Naive thymus-derived CD4-positive, alpha-beta T cell (primary cell): ENCODE data around the gene SLC22A23. TPM values are rescaled to one million over a fixed set of nuclear protein-coding genes. Genes with fewer than 3 reads are reported as not detected.

Experiments
- ATAC-seq: fragments of 150-1000 bp; cut with Tn5 transposase; 2 replicates; pipeline ENCODE4 v1.10.0; 2021; ENCODE audit warnings: mild to moderate bottlenecking, moderate library complexity
- CTCF ChIA-PET: fragments of 350-600 bp; sonication (Branson Sonifier 250); formaldehyde crosslinking; loops from one replicate; lab custom pipeline; 2021; ENCODE audit warnings: antibody characterized with exemption; lab: Charles Lee
- POLR2A ChIA-PET: fragments of 350-600 bp; sonication (Branson Sonifier 250); formaldehyde crosslinking; loops from one replicate; lab custom pipeline; 2021; ENCODE audit warnings: antibody characterized with exemption, inconsistent platforms; lab: Charles Lee
- DNase-seq, 9 donors: peaks; one replicate each; pipeline versions ENCODE4 v3.0.0 to v3.0.0-alpha.2; 2020 to 2022; ENCODE audit warnings: mixed read lengths in 1 of 9
- H3K27ac ChIP-seq: one replicate; pipeline ENCODE4 v1.7.0; 2013; ENCODE audit warnings: mild to moderate bottlenecking, low read depth, low read length, moderate library complexity
- H3K27me3 ChIP-seq, 2 donors: one replicate each; pipeline ENCODE4 v1.7.0; 2013; ENCODE audit warnings: low read length in 2 of 2, mild to moderate bottlenecking in 2 of 2, moderate library complexity in 2 of 2; ENCODE audit not compliant: control insufficient read depth in 2 of 2, insufficient read depth in 2 of 2
- H3K36me3 ChIP-seq, 3 experiments: 1 replicate in 2 of 3; 2 replicates in 1 of 3; pipeline ENCODE4 v1.7.0; 2013; ENCODE audit warnings: low read length in 3 of 3, mild to moderate bottlenecking in 3 of 3, moderate library complexity in 1 of 3; ENCODE audit not compliant: insufficient read depth in 3 of 3, control insufficient read depth in 2 of 3
- H3K4me1 ChIP-seq, 2 donors: one replicate each; pipeline ENCODE4 v1.7.0; 2013; ENCODE audit warnings: low read length in 2 of 2, mild to moderate bottlenecking in 2 of 2, moderate library complexity in 1 of 2; ENCODE audit not compliant: control insufficient read depth in 2 of 2, insufficient read depth in 2 of 2
- H3K4me3 ChIP-seq: 2 replicates; pipeline ENCODE4 v1.7.0; 2013; ENCODE audit warnings: mild to moderate bottlenecking, low read length
- H3K9me3 ChIP-seq, 3 experiments: 1 replicate in 2 of 3; 2 replicates in 1 of 3; pipeline ENCODE4 v1.7.0; 2013; ENCODE audit warnings: low read length in 3 of 3; ENCODE audit not compliant: control insufficient read depth in 2 of 3
- H3K27ac Mint-ChIP-seq, 9 donors: one replicate each; pipeline ENCODE4 v1.8.0; 2020 to 2022; ENCODE audit warnings: mixed read lengths in 9 of 9, mild to moderate bottlenecking in 8 of 9, moderate library complexity in 5 of 9, inconsistent platforms in 2 of 9
- H3K27me3 Mint-ChIP-seq, 5 donors: one replicate each; pipeline ENCODE4 v1.8.0; 2021 to 2022; ENCODE audit warnings: mixed read lengths in 5 of 5, mild to moderate bottlenecking in 1 of 5
- H3K36me3 Mint-ChIP-seq, 5 donors: one replicate each; pipeline ENCODE4 v1.8.0; 2020 to 2022; ENCODE audit warnings: mixed read lengths in 5 of 5, mild to moderate bottlenecking in 3 of 5, inconsistent platforms in 1 of 5
- H3K4me1 Mint-ChIP-seq, 7 donors: one replicate each; pipeline ENCODE4 v1.8.0; 2020 to 2022; ENCODE audit warnings: mixed read lengths in 7 of 7, mild to moderate bottlenecking in 3 of 7, inconsistent platforms in 1 of 7
- H3K4me3 Mint-ChIP-seq, 10 donors: one replicate each; pipeline ENCODE4 v1.8.0; 2020 to 2022; ENCODE audit warnings: mild to moderate bottlenecking in 10 of 10, mixed read lengths in 10 of 10, moderate library complexity in 6 of 10, inconsistent platforms in 2 of 10
- H3K9me3 Mint-ChIP-seq, 11 donors: one replicate each; pipeline ENCODE4 v1.8.0; 2020 to 2022; ENCODE audit warnings: mixed read lengths in 11 of 11, mild to moderate bottlenecking in 4 of 11, inconsistent platforms in 1 of 11, moderate library complexity in 1 of 11
- intact Hi-C, 2 donors: fragments of 100-400 bp; cut with micrococcal nuclease; formaldehyde crosslinking; loops; one replicate each; pipeline ENCODE4 v1.15.1; 2023
- polyA plus RNA-seq, 2 donors: library from polyadenylated mRNA; unstranded; fragments of 300-500 nt; fragmentation: Illumina TruSeq; gene quantifications; one replicate each; pipeline ENCODE4 v1.2.3, GENCODE V29; 2021
- total RNA-seq, 6 experiments: library from RNA in 5 of 6; stranded (reverse) in 5 of 6; gene quantifications; 1 replicate in 5 of 6; 2 replicates in 1 of 6; pipeline ENCODE4 v1.2.3 and lab custom pipeline; 2021 to 2026

SLC22A23 gene
- total and polyA plus RNA-seq, 7 experiments from 2014 or later = 1.1 to 23.8 (median 13.6) TPM

DNA sequence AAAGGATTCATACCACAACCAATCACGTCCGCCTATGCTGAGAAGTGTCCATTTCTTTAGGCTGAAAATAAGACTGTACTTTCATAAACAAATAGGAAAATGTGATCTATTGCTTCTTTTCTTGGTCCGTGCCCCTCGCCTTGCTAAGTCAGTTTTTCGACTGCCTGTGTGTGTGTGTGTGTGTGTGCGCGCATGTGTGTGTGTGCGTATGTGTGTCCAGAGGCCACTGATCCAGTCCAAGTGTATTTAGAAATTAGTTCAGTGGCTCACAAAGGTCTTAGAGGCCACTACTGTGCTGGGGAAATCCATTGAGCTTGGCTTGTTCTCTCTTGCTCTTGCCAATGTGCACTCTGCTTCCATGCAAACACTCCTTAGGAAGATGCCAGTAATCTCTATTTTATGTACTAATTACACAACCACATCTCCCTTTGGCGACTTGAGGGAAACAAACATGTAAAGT, 50.5 kb downstream of the SLC22A23 start:
- peaks cover 0 to 4% (median 0%) of the 10 kb centered on the region in 5 donors for H3K27me3 Mint-ChIP-seq
- H3K9me3 Mint-ChIP-seq = no peaks in the 10 kb centered on the region
- H3K4me1 ChIP-seq = no peaks in the 10 kb centered on the region
- no peak for DNase-seq
- intact Hi-C loops = no loop called here
- H3K4me1 Mint-ChIP-seq = peaks cover 0 to 24% (median 9%) of the 10 kb centered on the region in 7 donors
- H3K27me3 ChIP-seq = no peaks in the 10 kb centered on the region
- ChIA-PET CTCF (no interaction called here), POLR2A (no interaction called here)
- peak overlapping the region in 1 of 9 donors; percentile 0 for H3K27ac Mint-ChIP-seq
- no peak overlapping the region for H3K27ac ChIP-seq
- no peak overlapping the region for H3K4me3 ChIP-seq
- no peak for ATAC-seq
- peaks cover 0 to 8% (median 0%) of the 10 kb centered on the region in 3 experiments for H3K36me3 ChIP-seq
- H3K4me3 Mint-ChIP-seq = no peak overlapping the region
- H3K9me3 ChIP-seq = no peaks in the 10 kb centered on the region
- H3K36me3 Mint-ChIP-seq = peaks cover 0 to 56% (median 38%) of the 10 kb centered on the region in 5 donors

GRCh38 chr6:3405679-3406078, 51.2 kb downstream of the SLC22A23 start:
- CTCF ChIA-PET = no interaction called here
- no peak for DNase-seq

GRCh38 chr6:3405182-3405518, 51.7 kb downstream of the SLC22A23 start:
- H3K9me3 Mint-ChIP-seq = no peaks in the 10 kb centered on the region
- H3K27me3 Mint-ChIP-seq = peaks cover 0 to 4% (median 0%) of the 10 kb centered on the region in 5 donors
- no peak overlapping the region for H3K27ac Mint-ChIP-seq
- H3K4me1 ChIP-seq = no peaks in the 10 kb centered on the region
- no peak overlapping the region for H3K27ac ChIP-seq
- no peak overlapping the region for H3K4me3 ChIP-seq
- H3K36me3 Mint-ChIP-seq = peaks cover 0 to 51% (median 38%) of the 10 kb centered on the region in 5 donors
- ATAC-seq (no peak), DNase-seq (no peak)
- ChIA-PET POLR2A (no interaction called here), CTCF (no interaction called here)
- H3K4me3 Mint-ChIP-seq = no peak overlapping the region
- no peaks in the 10 kb centered on the region for H3K9me3 ChIP-seq
- H3K36me3 ChIP-seq = peaks cover 0 to 8% (median 0%) of the 10 kb centered on the region in 3 experiments
- no peaks in the 10 kb centered on the region for H3K27me3 ChIP-seq
- H3K4me1 Mint-ChIP-seq = peaks cover 0 to 16% (median 3%) of the 10 kb centered on the region in 7 donors
- intact Hi-C loops = no loop called here

More at GRCh38 chr6:3405679-3406078, 51.2 kb downstream of the SLC22A23 start:
- intact Hi-C loops = no loop called here
- H3K27ac Mint-ChIP-seq = no peak overlapping the region
- H3K9me3 Mint-ChIP-seq = no peaks in the 10 kb centered on the region
- H3K4me3 ChIP-seq = no peak overlapping the region
- peaks cover 0 to 52% (median 38%) of the 10 kb centered on the region in 5 donors for H3K36me3 Mint-ChIP-seq
- H3K4me3 Mint-ChIP-seq = no peak overlapping the region
- H3K9me3 ChIP-seq = no peaks in the 10 kb centered on the region
- H3K27me3 Mint-ChIP-seq = peaks cover 0 to 4% (median 0%) of the 10 kb centered on the region in 5 donors
- POLR2A ChIA-PET = no interaction called here
- no peaks in the 10 kb centered on the region for H3K27me3 ChIP-seq
- H3K4me1 Mint-ChIP-seq = peaks cover 0 to 17% (median 4%) of the 10 kb centered on the region in 7 donors
- no peaks in the 10 kb centered on the region for H3K4me1 ChIP-seq
- peaks cover 0 to 8% (median 0%) of the 10 kb centered on the region in 3 experiments for H3K36me3 ChIP-seq
- ATAC-seq = no peak
- H3K27ac ChIP-seq = no peak overlapping the region

- H3K9me3 Mint-ChIP-seq = no peaks in the 10 kb centered on the region
- ChIA-PET CTCF (interaction anchor here (0.6 kb wide), 1 partner anchor 55 kb away, joined by 3 read pairs; no protein-coding TSS in a partner anchor), POLR2A (no interaction called here)
- DNase-seq (no peak), ATAC-seq (no peak)
- Histone ChIP-seq H3K4me3 (no peak overlapping the region), H3K27me3 (no peaks in the 10 kb centered on the region), H3K27ac (no peak overlapping the region), H3K9me3 (no peaks in the 10 kb centered on the region), H3K4me1 (no peaks in the 10 kb centered on the region), H3K36me3 (peaks cover 0 to 8% (median 0%) of the 10 kb centered on the region in 3 experiments)
- H3K4me1 Mint-ChIP-seq = peaks cover 0 to 16% (median 3%) of the 10 kb centered on the region in 7 donors
- H3K4me3 Mint-ChIP-seq = no peak overlapping the region
- peaks cover 0 to 44% (median 32%) of the 10 kb centered on the region in 5 donors for H3K36me3 Mint-ChIP-seq
- H3K27me3 Mint-ChIP-seq = peaks cover 0 to 2% (median 0%) of the 10 kb centered on the region in 5 donors
- intact Hi-C loops = no loop called here
- no peak overlapping the region for H3K27ac Mint-ChIP-seq
These were observed 53.3 kb downstream of the SLC22A23 start for GRCh38 chr6:3403238-3404173.

DNA sequence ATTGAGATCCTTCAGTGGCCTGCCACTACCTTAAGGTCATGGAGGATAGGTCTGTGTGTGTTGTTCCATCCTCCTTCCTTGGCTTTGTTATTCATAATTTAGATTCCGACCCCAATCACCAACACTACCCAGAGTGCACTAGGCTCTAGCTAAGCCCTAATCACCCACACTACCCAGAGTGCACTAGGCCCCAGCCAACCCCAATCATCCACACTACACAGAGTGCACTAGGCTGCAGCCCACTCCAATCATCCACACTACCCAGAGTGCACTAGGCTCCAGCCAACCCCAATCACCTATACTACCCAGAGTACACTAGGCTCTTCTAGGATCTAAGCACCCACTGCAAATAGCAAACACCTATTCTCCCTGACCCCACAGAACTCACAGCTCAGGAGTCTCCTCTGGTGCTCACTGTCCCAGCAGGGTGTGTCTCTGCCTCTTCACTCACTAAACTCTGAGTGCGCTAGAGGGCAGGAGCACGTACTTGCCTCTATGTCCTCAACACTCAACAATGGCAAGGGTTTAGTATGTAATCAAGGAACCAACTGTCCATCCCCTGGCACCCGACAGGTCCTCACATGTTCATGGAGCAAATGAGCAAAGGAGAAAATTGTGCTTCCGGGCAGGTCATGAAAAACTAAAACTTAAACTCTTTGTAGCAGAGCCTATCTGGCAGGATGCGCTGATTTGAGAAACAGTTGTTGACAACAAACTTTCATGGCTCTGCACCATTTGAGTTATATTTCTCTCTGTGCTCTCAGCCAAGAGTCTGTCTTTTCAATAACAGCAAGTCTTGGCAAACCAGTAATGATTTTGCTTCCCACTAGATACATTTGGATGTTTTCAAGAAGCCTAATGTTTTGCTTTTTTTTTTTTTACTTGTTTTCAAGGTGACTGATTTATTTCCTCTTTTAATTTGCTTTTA, 54.3 kb downstream of the SLC22A23 start:
- Histone ChIP-seq H3K27me3 (no peaks in the 10 kb centered on the region), H3K36me3 (no peaks in the 10 kb centered on the region), H3K27ac (no peak overlapping the region), H3K4me1 (no peaks in the 10 kb centered on the region), H3K4me3 (no peak overlapping the region), H3K9me3 (no peaks in the 10 kb centered on the region)
- DNase-seq = no peak
- CTCF ChIA-PET = no interaction called here
- Mint-ChIP-seq H3K9me3 (no peaks in the 10 kb centered on the region), H3K4me1 (peaks cover 0 to 16% (median 3%) of the 10 kb centered on the region in 7 donors), H3K27ac (peak overlapping the region in 2 of 9 donors; percentile 37 to 75), H3K36me3 (peaks cover 0 to 41% (median 26%) of the 10 kb centered on the region in 5 donors), H3K4me3 (no peak overlapping the region), H3K27me3 (peaks cover 0 to 2% (median 0%) of the 10 kb centered on the region in 5 donors)
- intact Hi-C loops = no loop called here
- peak; percentile 41 for ATAC-seq
- POLR2A ChIA-PET = interaction anchor here (1.0 kb wide), 1 partner anchor 24 kb away, joined by 3 read pairs; no protein-coding TSS in a partner anchor

DNA sequence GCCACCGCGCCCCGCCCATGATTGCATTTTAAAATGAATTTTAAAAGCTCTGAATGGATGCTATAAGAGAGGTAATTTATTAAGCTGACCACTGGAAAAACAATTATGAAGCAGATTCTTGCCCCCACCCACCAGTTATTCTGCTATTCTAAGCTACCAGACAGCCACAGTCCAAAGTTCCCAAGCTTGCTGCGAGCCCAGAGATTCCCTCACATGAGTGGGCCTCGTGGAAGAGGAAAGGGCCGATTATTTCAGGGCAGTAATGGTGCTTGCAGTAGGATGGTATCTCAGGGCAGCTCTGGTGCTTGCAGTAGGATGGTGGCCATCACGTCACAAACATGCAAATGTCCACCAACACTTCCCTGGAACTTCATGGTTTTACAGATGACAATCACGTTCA, 56.7 kb downstream of the SLC22A23 start:
- no peaks in the 10 kb centered on the region for H3K9me3 Mint-ChIP-seq
- intact Hi-C loops = no loop called here

More for the DNA sequence above, 56.7 kb downstream of the SLC22A23 start:
- ChIA-PET CTCF (interaction anchor here (1.6 kb wide), 1 partner anchor 11 kb away, joined by 4 read pairs; no protein-coding TSS in a partner anchor), POLR2A (no interaction called here)
- no peaks in the 10 kb centered on the region for H3K4me1 ChIP-seq
- H3K4me3 Mint-ChIP-seq = no peak overlapping the region
- peaks cover 0 to 28% (median 17%) of the 10 kb centered on the region in 5 donors for H3K36me3 Mint-ChIP-seq
- no peaks in the 10 kb centered on the region for H3K9me3 ChIP-seq
- H3K36me3 ChIP-seq = no peaks in the 10 kb centered on the region
- no peak for DNase-seq
- H3K27ac Mint-ChIP-seq = peak overlapping the region in 1 of 9 donors; percentile 28
- no peak overlapping the region for H3K27ac ChIP-seq
- peaks cover 0 to 16% (median 3%) of the 10 kb centered on the region in 7 donors for H3K4me1 Mint-ChIP-seq
- no peaks in the 10 kb centered on the region for H3K27me3 ChIP-seq
- no peak for ATAC-seq
- no peak overlapping the region for H3K4me3 ChIP-seq
- no peaks in the 10 kb centered on the region for H3K27me3 Mint-ChIP-seq
